GM23338 (cell line): ENCODE measurements around the gene EIF3J. TPM values are rescaled to one million over a fixed set of nuclear protein-coding genes. Genes with fewer than 3 reads are reported as not detected.

Experiments
- ATAC-seq: fragments of 200-7000 bp; cut with Tn5 transposase; 3 replicates; pipeline ENCODE4 v1.9.1; 2020
- DNase-seq: peaks from one replicate; pipeline ENCODE4 v3.0.0-alpha.2; 2015; ENCODE audit warnings: low spot score
- H2AFZ ChIP-seq: fragments of 200-600 bp; sonication (generic); 2 replicates; pipeline ENCODE4 v1.8.0; 2016; ENCODE audit warnings: antibody characterized with exemption, mild to moderate bottlenecking, moderate library complexity
- H3F3A ChIP-seq: fragments of 200-600 bp; sonication (generic); replicated peaks from 2 replicates; pipeline ENCODE4 v1.8.0; 2017; ENCODE audit warnings: antibody characterized with exemption, mixed run types, low read depth
- H3K27ac ChIP-seq: fragments of 200-600 bp; sonication (generic); 2 replicates; pipeline ENCODE4 v1.6.1; 2016; ENCODE audit warnings: low read depth
- H3K27me3 ChIP-seq: fragments of 200-600 bp; sonication (generic); 2 replicates; pipeline ENCODE4 v1.8.0; 2016; ENCODE audit warnings: mild to moderate bottlenecking, mixed run types, moderate library complexity; ENCODE audit not compliant: insufficient read depth
- H3K36me3 ChIP-seq: fragments of 200-600 bp; sonication (generic); 2 replicates; pipeline ENCODE4 v1.8.0; 2016; ENCODE audit warnings: mild to moderate bottlenecking; ENCODE audit not compliant: insufficient read depth
- H3K4me1 ChIP-seq: fragments of 200-600 bp; sonication (generic); 2 replicates; pipeline ENCODE4 v1.8.0; 2016; ENCODE audit warnings: mild to moderate bottlenecking, moderate library complexity; ENCODE audit not compliant: insufficient read depth
- H3K4me2 ChIP-seq: fragments of 200-600 bp; sonication (generic); 2 replicates; pipeline ENCODE4 v1.7.1; 2017; ENCODE audit warnings: mixed run types
- H3K4me3 ChIP-seq: fragments of 200-600 bp; sonication (generic); 2 replicates; pipeline ENCODE4 v1.6.1; 2016; ENCODE audit warnings: mixed run types
- H3K79me2 ChIP-seq: fragments of 200-600 bp; sonication (generic); replicated peaks from 2 replicates; pipeline ENCODE4 v1.8.0; 2017; ENCODE audit warnings: mild to moderate bottlenecking; ENCODE audit not compliant: insufficient read depth
- H3K9me2 ChIP-seq: fragments of 200-600 bp; sonication (generic); 2 replicates; pipeline ENCODE4 v1.8.0; 2017; ENCODE audit not compliant: insufficient read depth
- H4K20me1 ChIP-seq: fragments of 200-600 bp; sonication (generic); replicated peaks from 2 replicates; pipeline ENCODE4 v1.8.0; 2017; ENCODE audit warnings: mild to moderate bottlenecking; ENCODE audit not compliant: insufficient read depth
- H3K27ac Mint-ChIP-seq: 2 replicates; pipeline ENCODE4 v1.8.0; 2020; ENCODE audit warnings: inconsistent platforms, mild to moderate bottlenecking, moderate library complexity, mixed read lengths
- H3K27me3 Mint-ChIP-seq: 3 replicates; pipeline ENCODE4 v1.8.0; 2022; ENCODE audit warnings: low read depth, mild to moderate bottlenecking, moderate library complexity, mixed read lengths, inconsistent platforms; ENCODE audit not compliant: insufficient read depth, poor library complexity
- H3K36me3 Mint-ChIP-seq: 3 replicates; pipeline ENCODE4 v1.8.0; 2021; ENCODE audit warnings: low read depth, mild to moderate bottlenecking, inconsistent platforms, moderate library complexity, mixed read lengths
- H3K4me1 Mint-ChIP-seq: 3 replicates; pipeline ENCODE4 v1.8.0; 2020; ENCODE audit warnings: mild to moderate bottlenecking, inconsistent platforms, mixed read lengths
- H3K4me3 Mint-ChIP-seq: 3 replicates; pipeline ENCODE4 v1.8.0; 2021; ENCODE audit warnings: moderate library complexity, mild to moderate bottlenecking, inconsistent platforms, mixed read lengths
- H3K9me3 Mint-ChIP-seq: 3 replicates; pipeline ENCODE4 v1.8.0; 2020; ENCODE audit warnings: moderate library complexity, mild to moderate bottlenecking, inconsistent platforms, mixed read lengths
- EZH2 ChIP-seq: fragments of 200-600 bp; sonication (generic); IDR thresholded peaks from one replicate; pipeline ENCODE4 v1.8.0; 2017; ENCODE audit warnings: antibody characterized with exemption, mild to moderate bottlenecking, low read depth; ENCODE audit not compliant: unreplicated experiment
- EZH2phosphoT487 ChIP-seq: fragments of 200-600 bp; sonication (generic); IDR thresholded peaks from one replicate; pipeline ENCODE4 v1.8.1; 2018; ENCODE audit warnings: antibody characterized with exemption; ENCODE audit not compliant: unreplicated experiment
- JUNB ChIP-seq: IDR thresholded peaks from one replicate; pipeline ENCODE4 v1.6.1; 2016; ENCODE audit warnings: antibody characterized with exemption; ENCODE audit not compliant: unreplicated experiment
- STAT1 ChIP-seq: IDR thresholded peaks from one replicate; pipeline ENCODE4 v1.6.1; 2016; ENCODE audit warnings: antibody characterized with exemption; ENCODE audit not compliant: unreplicated experiment
- polyA plus RNA-seq: library from polyadenylated mRNA; unstranded; fragments of >200 nt; fragmentation: Nextera tagmentation; extraction: Ambion mirVana; gene quantifications from 2 replicates; pipeline ENCODE4 v1.2.1, GENCODE V29; 2016
- total RNA-seq: library from RNA; depleted of rRNA; stranded (reverse); fragments of >200 nt; shearing (Covaris generic); gene quantifications from 2 replicates; pipeline ENCODE4 v1.2.3, GENCODE V29; 2014
- TF ChIP-seq, protein P1 (sequence below): fragments of 250-450 bp; sonication (Bioruptor Pico); IDR thresholded peaks from 2 replicates; pipeline ENCODE4 v1.5.0; 2020; ENCODE audit warnings: mild to moderate bottlenecking, moderate library complexity
- TF ChIP-seq, protein P2 (sequence below): IDR thresholded peaks from 2 replicates; pipeline ENCODE4 v1.6.1; 2016; ENCODE audit warnings: antibody characterized with exemption
- TF ChIP-seq, protein P3 (sequence below): IDR thresholded peaks from one replicate; pipeline ENCODE4 v1.6.1; 2018; ENCODE audit warnings: antibody characterized with exemption; ENCODE audit not compliant: unreplicated experiment

The EIF3J gene
- total and polyA plus RNA-seq, 2 experiments from 2014 or later, result 62.7 to 66.6 TPM

DNA sequence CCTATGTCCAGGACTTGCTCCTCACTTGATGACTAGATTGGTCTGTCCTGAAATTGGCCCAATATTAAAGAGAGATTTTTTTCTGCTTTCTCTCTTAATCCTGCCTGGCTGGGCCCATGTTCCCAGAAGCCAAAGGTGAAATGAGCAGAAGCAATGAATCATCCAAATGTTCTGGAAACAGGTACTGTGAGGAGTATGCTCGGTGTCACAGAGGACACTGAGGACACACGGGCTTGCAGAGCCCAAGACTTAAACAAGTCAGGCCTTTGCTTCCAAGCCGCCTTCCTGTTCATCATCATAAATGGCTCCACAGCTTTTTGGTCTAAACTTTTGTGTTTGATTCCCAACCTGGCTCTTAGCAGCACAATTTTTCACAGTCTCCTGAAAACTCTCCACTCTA lies 31.4 kb downstream of the EIF3J start:
- peaks cover 28% of the 10 kb centered on the region for H3K36me3 ChIP-seq
- Mint-ChIP-seq H3K4me1 (no peaks in the 10 kb centered on the region), H3K4me3 (no peak overlapping the region), H3K27ac (no peak overlapping the region), H3K36me3 (peaks cover 61% of the 10 kb centered on the region), H3K27me3 (peaks cover 5% of the 10 kb centered on the region), H3K9me3 (peaks cover 33% of the 10 kb centered on the region)
- TF ChIP-seq JUNB, result no peak
- TF ChIP-seq, protein P1, sequence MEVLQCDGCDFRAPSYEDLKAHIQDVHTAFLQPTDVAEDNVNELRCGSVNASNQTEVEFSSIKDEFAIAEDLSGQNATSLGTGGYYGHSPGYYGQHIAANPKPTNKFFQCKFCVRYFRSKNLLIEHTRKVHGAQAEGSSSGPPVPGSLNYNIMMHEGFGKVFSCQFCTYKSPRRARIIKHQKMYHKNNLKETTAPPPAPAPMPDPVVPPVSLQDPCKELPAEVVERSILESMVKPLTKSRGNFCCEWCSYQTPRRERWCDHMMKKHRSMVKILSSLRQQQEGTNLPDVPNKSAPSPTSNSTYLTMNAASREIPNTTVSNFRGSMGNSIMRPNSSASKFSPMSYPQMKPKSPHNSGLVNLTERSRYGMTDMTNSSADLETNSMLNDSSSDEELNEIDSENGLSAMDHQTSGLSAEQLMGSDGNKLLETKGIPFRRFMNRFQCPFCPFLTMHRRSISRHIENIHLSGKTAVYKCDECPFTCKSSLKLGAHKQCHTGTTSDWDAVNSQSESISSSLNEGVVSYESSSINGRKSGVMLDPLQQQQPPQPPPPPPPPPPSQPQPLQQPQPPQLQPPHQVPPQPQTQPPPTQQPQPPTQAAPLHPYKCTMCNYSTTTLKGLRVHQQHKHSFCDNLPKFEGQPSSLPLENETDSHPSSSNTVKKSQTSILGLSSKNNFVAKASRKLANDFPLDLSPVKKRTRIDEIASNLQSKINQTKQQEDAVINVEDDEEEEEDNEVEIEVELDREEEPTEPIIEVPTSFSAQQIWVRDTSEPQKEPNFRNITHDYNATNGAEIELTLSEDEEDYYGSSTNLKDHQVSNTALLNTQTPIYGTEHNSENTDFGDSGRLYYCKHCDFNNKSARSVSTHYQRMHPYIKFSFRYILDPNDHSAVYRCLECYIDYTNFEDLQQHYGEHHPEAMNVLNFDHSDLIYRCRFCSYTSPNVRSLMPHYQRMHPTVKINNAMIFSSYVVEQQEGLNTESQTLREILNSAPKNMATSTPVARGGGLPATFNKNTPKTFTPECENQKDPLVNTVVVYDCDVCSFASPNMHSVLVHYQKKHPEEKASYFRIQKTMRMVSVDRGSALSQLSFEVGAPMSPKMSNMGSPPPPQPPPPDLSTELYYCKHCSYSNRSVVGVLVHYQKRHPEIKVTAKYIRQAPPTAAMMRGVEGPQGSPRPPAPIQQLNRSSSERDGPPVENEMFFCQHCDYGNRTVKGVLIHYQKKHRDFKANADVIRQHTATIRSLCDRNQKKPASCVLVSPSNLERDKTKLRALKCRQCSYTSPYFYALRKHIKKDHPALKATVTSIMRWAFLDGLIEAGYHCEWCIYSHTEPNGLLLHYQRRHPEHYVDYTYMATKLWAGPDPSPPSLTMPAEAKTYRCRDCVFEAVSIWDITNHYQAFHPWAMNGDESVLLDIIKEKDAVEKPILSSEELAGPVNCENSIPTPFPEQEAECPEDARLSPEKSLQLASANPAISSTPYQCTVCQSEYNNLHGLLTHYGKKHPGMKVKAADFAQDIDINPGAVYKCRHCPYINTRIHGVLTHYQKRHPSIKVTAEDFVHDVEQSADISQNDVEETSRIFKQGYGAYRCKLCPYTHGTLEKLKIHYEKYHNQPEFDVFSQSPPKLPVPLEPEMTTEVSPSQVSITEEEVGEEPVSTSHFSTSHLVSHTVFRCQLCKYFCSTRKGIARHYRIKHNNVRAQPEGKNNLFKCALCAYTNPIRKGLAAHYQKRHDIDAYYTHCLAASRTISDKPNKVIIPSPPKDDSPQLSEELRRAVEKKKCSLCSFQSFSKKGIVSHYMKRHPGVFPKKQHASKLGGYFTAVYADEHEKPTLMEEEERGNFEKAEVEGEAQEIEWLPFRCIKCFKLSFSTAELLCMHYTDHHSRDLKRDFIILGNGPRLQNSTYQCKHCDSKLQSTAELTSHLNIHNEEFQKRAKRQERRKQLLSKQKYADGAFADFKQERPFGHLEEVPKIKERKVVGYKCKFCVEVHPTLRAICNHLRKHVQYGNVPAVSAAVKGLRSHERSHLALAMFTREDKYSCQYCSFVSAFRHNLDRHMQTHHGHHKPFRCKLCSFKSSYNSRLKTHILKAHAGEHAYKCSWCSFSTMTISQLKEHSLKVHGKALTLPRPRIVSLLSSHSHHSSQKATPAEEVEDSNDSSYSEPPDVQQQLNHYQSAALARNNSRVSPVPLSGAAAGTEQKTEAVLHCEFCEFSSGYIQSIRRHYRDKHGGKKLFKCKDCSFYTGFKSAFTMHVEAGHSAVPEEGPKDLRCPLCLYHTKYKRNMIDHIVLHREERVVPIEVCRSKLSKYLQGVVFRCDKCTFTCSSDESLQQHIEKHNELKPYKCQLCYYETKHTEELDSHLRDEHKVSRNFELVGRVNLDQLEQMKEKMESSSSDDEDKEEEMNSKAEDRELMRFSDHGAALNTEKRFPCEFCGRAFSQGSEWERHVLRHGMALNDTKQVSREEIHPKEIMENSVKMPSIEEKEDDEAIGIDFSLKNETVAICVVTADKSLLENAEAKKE (CRISPR knock-in tag), result no peak
- TF ChIP-seq, protein P2, sequence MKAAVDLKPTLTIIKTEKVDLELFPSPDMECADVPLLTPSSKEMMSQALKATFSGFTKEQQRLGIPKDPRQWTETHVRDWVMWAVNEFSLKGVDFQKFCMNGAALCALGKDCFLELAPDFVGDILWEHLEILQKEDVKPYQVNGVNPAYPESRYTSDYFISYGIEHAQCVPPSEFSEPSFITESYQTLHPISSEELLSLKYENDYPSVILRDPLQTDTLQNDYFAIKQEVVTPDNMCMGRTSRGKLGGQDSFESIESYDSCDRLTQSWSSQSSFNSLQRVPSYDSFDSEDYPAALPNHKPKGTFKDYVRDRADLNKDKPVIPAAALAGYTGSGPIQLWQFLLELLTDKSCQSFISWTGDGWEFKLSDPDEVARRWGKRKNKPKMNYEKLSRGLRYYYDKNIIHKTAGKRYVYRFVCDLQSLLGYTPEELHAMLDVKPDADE, result no peak
- no peak for TF ChIP-seq EZH2
- TF ChIP-seq EZH2phosphoT487, result no peak
- no peak for TF ChIP-seq STAT1
- TF ChIP-seq, protein P3, sequence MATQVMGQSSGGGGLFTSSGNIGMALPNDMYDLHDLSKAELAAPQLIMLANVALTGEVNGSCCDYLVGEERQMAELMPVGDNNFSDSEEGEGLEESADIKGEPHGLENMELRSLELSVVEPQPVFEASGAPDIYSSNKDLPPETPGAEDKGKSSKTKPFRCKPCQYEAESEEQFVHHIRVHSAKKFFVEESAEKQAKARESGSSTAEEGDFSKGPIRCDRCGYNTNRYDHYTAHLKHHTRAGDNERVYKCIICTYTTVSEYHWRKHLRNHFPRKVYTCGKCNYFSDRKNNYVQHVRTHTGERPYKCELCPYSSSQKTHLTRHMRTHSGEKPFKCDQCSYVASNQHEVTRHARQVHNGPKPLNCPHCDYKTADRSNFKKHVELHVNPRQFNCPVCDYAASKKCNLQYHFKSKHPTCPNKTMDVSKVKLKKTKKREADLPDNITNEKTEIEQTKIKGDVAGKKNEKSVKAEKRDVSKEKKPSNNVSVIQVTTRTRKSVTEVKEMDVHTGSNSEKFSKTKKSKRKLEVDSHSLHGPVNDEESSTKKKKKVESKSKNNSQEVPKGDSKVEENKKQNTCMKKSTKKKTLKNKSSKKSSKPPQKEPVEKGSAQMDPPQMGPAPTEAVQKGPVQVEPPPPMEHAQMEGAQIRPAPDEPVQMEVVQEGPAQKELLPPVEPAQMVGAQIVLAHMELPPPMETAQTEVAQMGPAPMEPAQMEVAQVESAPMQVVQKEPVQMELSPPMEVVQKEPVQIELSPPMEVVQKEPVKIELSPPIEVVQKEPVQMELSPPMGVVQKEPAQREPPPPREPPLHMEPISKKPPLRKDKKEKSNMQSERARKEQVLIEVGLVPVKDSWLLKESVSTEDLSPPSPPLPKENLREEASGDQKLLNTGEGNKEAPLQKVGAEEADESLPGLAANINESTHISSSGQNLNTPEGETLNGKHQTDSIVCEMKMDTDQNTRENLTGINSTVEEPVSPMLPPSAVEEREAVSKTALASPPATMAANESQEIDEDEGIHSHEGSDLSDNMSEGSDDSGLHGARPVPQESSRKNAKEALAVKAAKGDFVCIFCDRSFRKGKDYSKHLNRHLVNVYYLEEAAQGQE, result no peak
- peaks cover 17% of the 10 kb centered on the region; the same call in 1 of the 2 replicates for H3F3A ChIP-seq
- H2AFZ ChIP-seq, result no peak overlapping the region
- H3K27ac ChIP-seq, result 0 out of 2 replicates have a peak overlapping the region, but pooled peaks have one; percentile 26
- H3K4me1 ChIP-seq, result no peaks in the 10 kb centered on the region
- no peak overlapping the region for H3K4me3 ChIP-seq
- no peaks in the 10 kb centered on the region for H3K9me2 ChIP-seq
- H3K4me2 ChIP-seq, result no peak overlapping the region
- no peak for DNase-seq
- no peaks in the 10 kb centered on the region for H3K79me2 ChIP-seq
- H3K27me3 ChIP-seq, result no peaks in the 10 kb centered on the region
- no peak for ATAC-seq
- no peaks in the 10 kb centered on the region; the same call in 1 of the 2 replicates for H4K20me1 ChIP-seq
